HG03460 (cell line): ENCODE results near the gene RNF225.
"Not testable (repeated sequence)": the region's sequence is repeated elsewhere in the genome, so short reads cannot be mapped to it uniquely, and the experiment has no call there.

Experiments used
- ATAC-seq: cut with Tn5 transposase; IDR thresholded peaks from one replicate; pipeline ENCODE4 v1.9.1; 2021; ENCODE audit not compliant: unreplicated experiment

The RNF225 gene

GRCh38 chr19:58395220-58395978, at the start of gene RNF225:
TSS of gene RNF225 (plus strand) at chr19:58395656. CDS start at chr19:58396090, 434 bp downstream.
- ATAC-seq = no peak

- peak; percentile 81 for ATAC-seq
These were observed 48.2 kb upstream of the RNF225 start for GRCh38 chr19:58346961-58347929.

GRCh38 chr19:58348080-58348479, 47.4 kb upstream of the RNF225 start:
- not testable (repeated sequence) for ATAC-seq

- no peak for ATAC-seq
These were observed 45.9 kb upstream of the RNF225 start for GRCh38 chr19:58349590-58349989.

GRCh38 chr19:58350001-58350861, 45.2 kb upstream of the RNF225 start:
- no peak for ATAC-seq

- ATAC-seq = no peak
These were observed 44.4 kb upstream of the RNF225 start for GRCh38 chr19:58350871-58351557.

GRCh38 chr19:58351558-58351878, 43.9 kb upstream of the RNF225 start:
- no peak for ATAC-seq

- no peak for ATAC-seq
These were observed 43.3 kb upstream of the RNF225 start for GRCh38 chr19:58351990-58352755.

GRCh38 chr19:58352760-58353671, 42.4 kb upstream of the RNF225 start, which contains the start of gene A1BG:
TSS of gene A1BG (minus strand) at chr19:58353492. CDS start at chr19:58353437, 55 bp downstream.
- ATAC-seq = no peak

- ATAC-seq = no peak
These were observed 41.6 kb upstream of the RNF225 start for GRCh38 chr19:58353717-58354477.

- ATAC-seq = no peak
These were observed 40.9 kb upstream of the RNF225 start for GRCh38 chr19:58354478-58355030.

- ATAC-seq = no peak
These were observed 40.1 kb upstream of the RNF225 start for GRCh38 chr19:58355215-58355796.

- ATAC-seq = no peak
These were observed 39.3 kb upstream of the RNF225 start for GRCh38 chr19:58355908-58356765.

GRCh38 chr19:58356766-58357480, 38.5 kb upstream of the RNF225 start:
- no peak for ATAC-seq

GRCh38 chr19:58357481-58358145, 37.8 kb upstream of the RNF225 start:
- no peak for ATAC-seq
